HEK293 (cell line): Measurements from ENCODE around the gene LGALS3BP.
A peak's percentile ranks its signal among the peaks of the same experiment; 100 is the strongest.

Source experiments
- HOXA7 ChIP-seq: sonication (generic); formaldehyde crosslinking; IDR thresholded peaks from 2 replicates; pipeline ENCODE4 v1.8.1; 2022; ENCODE audit warnings: missing genetic modification reagents, borderline replicate concordance
- KLF1 ChIP-seq: fragments of 450-650 bp; formaldehyde crosslinking; IDR thresholded peaks from 2 replicates; pipeline ENCODE4 v1.5.1; 2016; ENCODE audit warnings: missing biosample characterization, missing genetic modification characterization
- KLF9 ChIP-seq: fragments of 450-650 bp; formaldehyde crosslinking; IDR thresholded peaks from 2 replicates; pipeline ENCODE4 v1.5.1; 2016; ENCODE audit warnings: missing biosample characterization, missing genetic modification characterization, low read depth
- OSR2 ChIP-seq: fragments of 450-650 bp; formaldehyde crosslinking; IDR thresholded peaks from 2 replicates; pipeline ENCODE4 v1.5.1; 2016; ENCODE audit warnings: missing biosample characterization, missing genetic modification characterization
- PRDM1 ChIP-seq: fragments of 450-650 bp; formaldehyde crosslinking; IDR thresholded peaks from 2 replicates; pipeline ENCODE4; 2016; ENCODE audit warnings: missing biosample characterization, missing genetic modification characterization
- RBAK ChIP-seq: fragments of 450-650 bp; formaldehyde crosslinking; IDR thresholded peaks from 2 replicates; pipeline ENCODE4 v1.5.1; 2016; ENCODE audit warnings: missing biosample characterization, missing genetic modification characterization
- SP2 ChIP-seq: fragments of 450-650 bp; formaldehyde crosslinking; IDR thresholded peaks from 2 replicates; pipeline ENCODE4 v1.5.1; 2016; ENCODE audit warnings: missing biosample characterization, missing genetic modification characterization
- ZFP37 ChIP-seq: fragments of 450-650 bp; formaldehyde crosslinking; IDR thresholded peaks from 2 replicates; pipeline ENCODE4 v1.5.1; 2016; ENCODE audit warnings: missing biosample characterization, missing genetic modification characterization
- ZNF335 ChIP-seq: fragments of 450-650 bp; formaldehyde crosslinking; conservative IDR thresholded peaks from 2 replicates; pipeline ENCODE4 v1.5.1; 2016; ENCODE audit warnings: missing biosample characterization, missing genetic modification characterization
- ZNF521 ChIP-seq: fragments of 450-650 bp; formaldehyde crosslinking; IDR thresholded peaks from 2 replicates; pipeline ENCODE4 v1.5.1; 2017; ENCODE audit warnings: missing biosample characterization, mild to moderate bottlenecking, missing genetic modification characterization
- ZNF561 ChIP-seq: fragments of 450-650 bp; IDR thresholded peaks from 2 replicates; pipeline ENCODE4 v1.5.1; 2018; ENCODE audit warnings: missing biosample characterization, missing genetic modification characterization, borderline replicate concordance
- ZNF707 ChIP-seq: fragments of 450-650 bp; formaldehyde crosslinking; IDR thresholded peaks from 2 replicates; pipeline ENCODE4 v1.5.1; 2016; ENCODE audit warnings: missing biosample characterization, missing genetic modification characterization
- ZNF768 ChIP-seq: fragments of 450-650 bp; formaldehyde crosslinking; IDR thresholded peaks from 2 replicates; pipeline ENCODE4 v1.5.1; 2018; ENCODE audit warnings: missing biosample characterization, mild to moderate bottlenecking, missing genetic modification characterization
- ZNF843 ChIP-seq: fragments of 450-650 bp; formaldehyde crosslinking; IDR thresholded peaks from 2 replicates; pipeline ENCODE4 v1.5.1; 2016; ENCODE audit warnings: missing biosample characterization, missing genetic modification characterization
- ZSCAN16 ChIP-seq: fragments of 450-650 bp; formaldehyde crosslinking; IDR thresholded peaks from 2 replicates; pipeline ENCODE4 v1.5.1; 2016; ENCODE audit warnings: missing biosample characterization, missing genetic modification characterization
- ZSCAN23 ChIP-seq: fragments of 450-650 bp; formaldehyde crosslinking; IDR thresholded peaks from 2 replicates; pipeline ENCODE4 v1.5.1; 2016; ENCODE audit warnings: missing biosample characterization, missing genetic modification characterization
- TF ChIP-seq, protein P1 (sequence below): fragments of 450-650 bp; formaldehyde crosslinking; IDR thresholded peaks from 2 replicates; pipeline ENCODE4 v1.5.1; 2016; ENCODE audit warnings: missing biosample characterization, missing genetic modification characterization
- TF ChIP-seq, protein P2 (sequence below): fragments of 450-650 bp; formaldehyde crosslinking; IDR thresholded peaks from 2 replicates; pipeline ENCODE4 v1.5.1; 2016; ENCODE audit warnings: missing biosample characterization, missing genetic modification characterization
- TF ChIP-seq, protein P3 (sequence below): fragments of 450-650 bp; formaldehyde crosslinking; conservative IDR thresholded peaks from 2 replicates; pipeline ENCODE4 v1.5.1; 2016; ENCODE audit warnings: low read depth, missing biosample characterization, missing genetic modification characterization
- TF ChIP-seq, protein P4 (sequence below): fragments of 450-650 bp; formaldehyde crosslinking; IDR thresholded peaks from 2 replicates; pipeline ENCODE4 v1.5.1; 2016; ENCODE audit warnings: missing biosample characterization, missing genetic modification characterization
- TF ChIP-seq, protein P5 (sequence below): IDR thresholded peaks from 2 replicates; pipeline ENCODE4 v1.6.1; 2011; ENCODE audit warnings: mild to moderate bottlenecking, low read depth, low read length, borderline replicate concordance
- TF ChIP-seq, protein P6 (sequence below): fragments of 450-650 bp; formaldehyde crosslinking; IDR thresholded peaks from 2 replicates; pipeline ENCODE4 v1.5.1; 2016; ENCODE audit warnings: missing biosample characterization, missing genetic modification characterization, borderline replicate concordance

LGALS3BP gene

DNA sequence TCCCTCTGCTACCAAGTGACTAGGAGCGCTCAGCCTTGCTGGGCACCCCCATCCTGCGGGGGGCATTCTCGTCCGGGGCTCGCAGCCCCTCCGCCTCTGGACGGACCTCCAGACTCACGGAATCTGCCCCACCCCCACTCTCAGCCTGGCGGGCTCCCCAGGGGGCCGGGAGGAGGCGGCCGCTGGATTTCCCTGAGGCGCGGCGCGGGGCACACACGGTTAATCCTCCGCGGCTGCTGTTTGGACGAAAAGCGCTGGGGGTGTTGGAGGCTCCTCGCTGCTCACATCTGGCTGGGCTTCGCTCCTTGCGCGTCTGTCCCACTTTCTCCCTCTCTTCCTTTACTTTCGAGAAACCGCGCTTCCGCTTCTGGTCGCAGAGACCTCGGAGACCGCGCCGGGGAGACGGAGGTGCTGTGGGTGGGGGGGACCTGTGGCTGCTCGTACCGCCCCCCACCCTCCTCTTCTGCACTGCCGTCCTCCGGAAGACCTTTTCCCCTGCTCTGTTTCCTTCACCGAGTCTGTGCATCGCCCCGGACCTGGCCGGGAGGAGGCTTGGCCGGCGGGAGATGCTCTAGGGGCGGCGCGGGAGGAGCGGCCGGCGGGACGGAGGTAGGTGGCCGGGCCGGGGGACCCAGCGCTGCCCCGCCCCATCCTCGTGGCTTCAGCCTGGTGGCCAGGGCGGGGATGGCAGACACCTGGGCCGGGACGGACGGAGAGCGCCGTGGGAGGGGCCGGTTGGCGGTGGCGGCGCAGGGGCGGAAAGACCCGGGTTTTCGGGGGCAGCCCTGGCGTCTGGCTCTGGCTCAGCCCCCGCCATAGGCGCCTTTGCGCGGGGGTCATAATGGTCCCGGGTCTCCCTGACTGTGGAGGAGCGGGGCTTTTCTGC is 44.4 kb upstream of the LGALS3BP start, which contains the start of gene C1QTNF1 (continued):
- TF ChIP-seq, protein P1, sequence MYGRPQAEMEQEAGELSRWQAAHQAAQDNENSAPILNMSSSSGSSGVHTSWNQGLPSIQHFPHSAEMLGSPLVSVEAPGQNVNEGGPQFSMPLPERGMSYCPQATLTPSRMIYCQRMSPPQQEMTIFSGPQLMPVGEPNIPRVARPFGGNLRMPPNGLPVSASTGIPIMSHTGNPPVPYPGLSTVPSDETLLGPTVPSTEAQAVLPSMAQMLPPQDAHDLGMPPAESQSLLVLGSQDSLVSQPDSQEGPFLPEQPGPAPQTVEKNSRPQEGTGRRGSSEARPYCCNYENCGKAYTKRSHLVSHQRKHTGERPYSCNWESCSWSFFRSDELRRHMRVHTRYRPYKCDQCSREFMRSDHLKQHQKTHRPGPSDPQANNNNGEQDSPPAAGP (tag by site-specific recombination): no peak; the same call in 1 of the 2 replicates
- TF ChIP-seq KLF1 (tag by site-specific recombination) (peak; percentile 51), ZNF843 (no peak), KLF9 (tag by site-specific recombination) (peak; percentile 60), ZNF335 (tag by site-specific recombination) (peak; percentile 81), RBAK (no peak), ZNF768 (tag by site-specific recombination) (no peak), ZNF707 (no peak), ZNF521 (no peak), HOXA7 (no peak), ZNF561 (tag by site-specific recombination) (peak; percentile 23; the same call in 1 of the 2 replicates), OSR2 (tag by site-specific recombination) (peak; percentile 7; the same call in 1 of the 2 replicates), ZSCAN23 (tag by site-specific recombination) (no peak; the same call in 1 of the 2 replicates), SP2 (peak; percentile 69), ZFP37 (peak; percentile 33; the same call in 1 of the 2 replicates), PRDM1 (peak; percentile 84), ZSCAN16 (0 out of 2 replicates have a peak, but pooled peaks have one; percentile 6)
- TF ChIP-seq, protein P2, sequence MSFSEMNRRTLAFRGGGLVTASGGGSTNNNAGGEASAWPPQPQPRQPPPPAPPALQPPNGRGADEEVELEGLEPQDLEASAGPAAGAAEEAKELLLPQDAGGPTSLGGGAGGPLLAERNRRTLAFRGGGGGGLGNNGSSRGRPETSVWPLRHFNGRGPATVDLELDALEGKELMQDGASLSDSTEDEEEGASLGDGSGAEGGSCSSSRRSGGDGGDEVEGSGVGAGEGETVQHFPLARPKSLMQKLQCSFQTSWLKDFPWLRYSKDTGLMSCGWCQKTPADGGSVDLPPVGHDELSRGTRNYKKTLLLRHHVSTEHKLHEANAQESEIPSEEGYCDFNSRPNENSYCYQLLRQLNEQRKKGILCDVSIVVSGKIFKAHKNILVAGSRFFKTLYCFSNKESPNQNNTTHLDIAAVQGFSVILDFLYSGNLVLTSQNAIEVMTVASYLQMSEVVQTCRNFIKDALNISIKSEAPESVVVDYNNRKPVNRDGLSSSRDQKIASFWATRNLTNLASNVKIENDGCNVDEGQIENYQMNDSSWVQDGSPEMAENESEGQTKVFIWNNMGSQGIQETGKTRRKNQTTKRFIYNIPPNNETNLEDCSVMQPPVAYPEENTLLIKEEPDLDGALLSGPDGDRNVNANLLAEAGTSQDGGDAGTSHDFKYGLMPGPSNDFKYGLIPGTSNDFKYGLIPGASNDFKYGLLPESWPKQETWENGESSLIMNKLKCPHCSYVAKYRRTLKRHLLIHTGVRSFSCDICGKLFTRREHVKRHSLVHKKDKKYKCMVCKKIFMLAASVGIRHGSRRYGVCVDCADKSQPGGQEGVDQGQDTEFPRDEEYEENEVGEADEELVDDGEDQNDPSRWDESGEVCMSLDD (tag by site-specific recombination): peak; percentile 37; the same call in 1 of the 2 replicates
- TF ChIP-seq, protein P3, sequence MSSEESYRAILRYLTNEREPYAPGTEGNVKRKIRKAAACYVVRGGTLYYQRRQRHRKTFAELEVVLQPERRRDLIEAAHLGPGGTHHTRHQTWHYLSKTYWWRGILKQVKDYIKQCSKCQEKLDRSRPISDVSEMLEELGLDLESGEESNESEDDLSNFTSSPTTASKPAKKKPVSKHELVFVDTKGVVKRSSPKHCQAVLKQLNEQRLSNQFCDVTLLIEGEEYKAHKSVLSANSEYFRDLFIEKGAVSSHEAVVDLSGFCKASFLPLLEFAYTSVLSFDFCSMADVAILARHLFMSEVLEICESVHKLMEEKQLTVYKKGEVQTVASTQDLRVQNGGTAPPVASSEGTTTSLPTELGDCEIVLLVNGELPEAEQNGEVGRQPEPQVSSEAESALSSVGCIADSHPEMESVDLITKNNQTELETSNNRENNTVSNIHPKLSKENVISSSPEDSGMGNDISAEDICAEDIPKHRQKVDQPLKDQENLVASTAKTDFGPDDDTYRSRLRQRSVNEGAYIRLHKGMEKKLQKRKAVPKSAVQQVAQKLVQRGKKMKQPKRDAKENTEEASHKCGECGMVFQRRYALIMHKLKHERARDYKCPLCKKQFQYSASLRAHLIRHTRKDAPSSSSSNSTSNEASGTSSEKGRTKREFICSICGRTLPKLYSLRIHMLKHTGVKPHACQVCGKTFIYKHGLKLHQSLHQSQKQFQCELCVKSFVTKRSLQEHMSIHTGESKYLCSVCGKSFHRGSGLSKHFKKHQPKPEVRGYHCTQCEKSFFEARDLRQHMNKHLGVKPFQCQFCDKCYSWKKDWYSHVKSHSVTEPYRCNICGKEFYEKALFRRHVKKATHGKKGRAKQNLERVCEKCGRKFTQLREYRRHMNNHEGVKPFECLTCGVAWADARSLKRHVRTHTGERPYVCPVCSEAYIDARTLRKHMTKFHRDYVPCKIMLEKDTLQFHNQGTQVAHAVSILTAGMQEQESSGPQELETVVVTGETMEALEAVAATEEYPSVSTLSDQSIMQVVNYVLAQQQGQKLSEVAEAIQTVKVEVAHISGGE (tag by site-specific recombination): peak; percentile 43
- TF ChIP-seq, protein P4, sequence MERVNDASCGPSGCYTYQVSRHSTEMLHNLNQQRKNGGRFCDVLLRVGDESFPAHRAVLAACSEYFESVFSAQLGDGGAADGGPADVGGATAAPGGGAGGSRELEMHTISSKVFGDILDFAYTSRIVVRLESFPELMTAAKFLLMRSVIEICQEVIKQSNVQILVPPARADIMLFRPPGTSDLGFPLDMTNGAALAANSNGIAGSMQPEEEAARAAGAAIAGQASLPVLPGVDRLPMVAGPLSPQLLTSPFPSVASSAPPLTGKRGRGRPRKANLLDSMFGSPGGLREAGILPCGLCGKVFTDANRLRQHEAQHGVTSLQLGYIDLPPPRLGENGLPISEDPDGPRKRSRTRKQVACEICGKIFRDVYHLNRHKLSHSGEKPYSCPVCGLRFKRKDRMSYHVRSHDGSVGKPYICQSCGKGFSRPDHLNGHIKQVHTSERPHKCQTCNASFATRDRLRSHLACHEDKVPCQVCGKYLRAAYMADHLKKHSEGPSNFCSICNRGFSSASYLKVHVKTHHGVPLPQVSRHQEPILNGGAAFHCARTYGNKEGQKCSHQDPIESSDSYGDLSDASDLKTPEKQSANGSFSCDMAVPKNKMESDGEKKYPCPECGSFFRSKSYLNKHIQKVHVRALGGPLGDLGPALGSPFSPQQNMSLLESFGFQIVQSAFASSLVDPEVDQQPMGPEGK (tag by site-specific recombination): peak; percentile 74
- TF ChIP-seq, protein P5, sequence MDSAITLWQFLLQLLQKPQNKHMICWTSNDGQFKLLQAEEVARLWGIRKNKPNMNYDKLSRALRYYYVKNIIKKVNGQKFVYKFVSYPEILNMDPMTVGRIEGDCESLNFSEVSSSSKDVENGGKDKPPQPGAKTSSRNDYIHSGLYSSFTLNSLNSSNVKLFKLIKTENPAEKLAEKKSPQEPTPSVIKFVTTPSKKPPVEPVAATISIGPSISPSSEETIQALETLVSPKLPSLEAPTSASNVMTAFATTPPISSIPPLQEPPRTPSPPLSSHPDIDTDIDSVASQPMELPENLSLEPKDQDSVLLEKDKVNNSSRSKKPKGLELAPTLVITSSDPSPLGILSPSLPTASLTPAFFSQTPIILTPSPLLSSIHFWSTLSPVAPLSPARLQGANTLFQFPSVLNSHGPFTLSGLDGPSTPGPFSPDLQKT: no peak; the same call in 1 of the 2 replicates
- TF ChIP-seq, protein P6, sequence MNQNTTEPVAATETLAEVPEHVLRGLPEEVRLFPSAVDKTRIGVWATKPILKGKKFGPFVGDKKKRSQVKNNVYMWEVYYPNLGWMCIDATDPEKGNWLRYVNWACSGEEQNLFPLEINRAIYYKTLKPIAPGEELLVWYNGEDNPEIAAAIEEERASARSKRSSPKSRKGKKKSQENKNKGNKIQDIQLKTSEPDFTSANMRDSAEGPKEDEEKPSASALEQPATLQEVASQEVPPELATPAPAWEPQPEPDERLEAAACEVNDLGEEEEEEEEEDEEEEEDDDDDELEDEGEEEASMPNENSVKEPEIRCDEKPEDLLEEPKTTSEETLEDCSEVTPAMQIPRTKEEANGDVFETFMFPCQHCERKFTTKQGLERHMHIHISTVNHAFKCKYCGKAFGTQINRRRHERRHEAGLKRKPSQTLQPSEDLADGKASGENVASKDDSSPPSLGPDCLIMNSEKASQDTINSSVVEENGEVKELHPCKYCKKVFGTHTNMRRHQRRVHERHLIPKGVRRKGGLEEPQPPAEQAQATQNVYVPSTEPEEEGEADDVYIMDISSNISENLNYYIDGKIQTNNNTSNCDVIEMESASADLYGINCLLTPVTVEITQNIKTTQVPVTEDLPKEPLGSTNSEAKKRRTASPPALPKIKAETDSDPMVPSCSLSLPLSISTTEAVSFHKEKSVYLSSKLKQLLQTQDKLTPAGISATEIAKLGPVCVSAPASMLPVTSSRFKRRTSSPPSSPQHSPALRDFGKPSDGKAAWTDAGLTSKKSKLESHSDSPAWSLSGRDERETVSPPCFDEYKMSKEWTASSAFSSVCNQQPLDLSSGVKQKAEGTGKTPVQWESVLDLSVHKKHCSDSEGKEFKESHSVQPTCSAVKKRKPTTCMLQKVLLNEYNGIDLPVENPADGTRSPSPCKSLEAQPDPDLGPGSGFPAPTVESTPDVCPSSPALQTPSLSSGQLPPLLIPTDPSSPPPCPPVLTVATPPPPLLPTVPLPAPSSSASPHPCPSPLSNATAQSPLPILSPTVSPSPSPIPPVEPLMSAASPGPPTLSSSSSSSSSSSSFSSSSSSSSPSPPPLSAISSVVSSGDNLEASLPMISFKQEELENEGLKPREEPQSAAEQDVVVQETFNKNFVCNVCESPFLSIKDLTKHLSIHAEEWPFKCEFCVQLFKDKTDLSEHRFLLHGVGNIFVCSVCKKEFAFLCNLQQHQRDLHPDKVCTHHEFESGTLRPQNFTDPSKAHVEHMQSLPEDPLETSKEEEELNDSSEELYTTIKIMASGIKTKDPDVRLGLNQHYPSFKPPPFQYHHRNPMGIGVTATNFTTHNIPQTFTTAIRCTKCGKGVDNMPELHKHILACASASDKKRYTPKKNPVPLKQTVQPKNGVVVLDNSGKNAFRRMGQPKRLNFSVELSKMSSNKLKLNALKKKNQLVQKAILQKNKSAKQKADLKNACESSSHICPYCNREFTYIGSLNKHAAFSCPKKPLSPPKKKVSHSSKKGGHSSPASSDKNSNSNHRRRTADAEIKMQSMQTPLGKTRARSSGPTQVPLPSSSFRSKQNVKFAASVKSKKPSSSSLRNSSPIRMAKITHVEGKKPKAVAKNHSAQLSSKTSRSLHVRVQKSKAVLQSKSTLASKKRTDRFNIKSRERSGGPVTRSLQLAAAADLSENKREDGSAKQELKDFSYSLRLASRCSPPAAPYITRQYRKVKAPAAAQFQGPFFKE (tag by site-specific recombination): no peak
